ENCODE results near the gene VIM.

The VIM gene

GRCh38 chr10:17286562-17287550 is 58.8 kb downstream of the VIM start:
- Histone ChIP-seq H3K9me3 (ENCODE audit: insufficient read depth, low read depth, low read length) (no peaks in the 10 kb centered on the region; the same call in 1 of the 2 replicates), H3K27me3 (ENCODE audit: insufficient read depth, low read length, poor library complexity, severe bottlenecking) (no peaks in the 10 kb centered on the region)

More at GRCh38 chr10:17286562-17287550, 58.8 kb downstream of the VIM start:
- no peaks in the 10 kb centered on the region for H3K9me2 ChIP-seq (replicated peaks; ENCODE audit: low read depth, low read length)
- H3K79me2 ChIP-seq (ENCODE audit: insufficient read depth, low read length) = no peaks in the 10 kb centered on the region
- TF ChIP-seq, protein P1, sequence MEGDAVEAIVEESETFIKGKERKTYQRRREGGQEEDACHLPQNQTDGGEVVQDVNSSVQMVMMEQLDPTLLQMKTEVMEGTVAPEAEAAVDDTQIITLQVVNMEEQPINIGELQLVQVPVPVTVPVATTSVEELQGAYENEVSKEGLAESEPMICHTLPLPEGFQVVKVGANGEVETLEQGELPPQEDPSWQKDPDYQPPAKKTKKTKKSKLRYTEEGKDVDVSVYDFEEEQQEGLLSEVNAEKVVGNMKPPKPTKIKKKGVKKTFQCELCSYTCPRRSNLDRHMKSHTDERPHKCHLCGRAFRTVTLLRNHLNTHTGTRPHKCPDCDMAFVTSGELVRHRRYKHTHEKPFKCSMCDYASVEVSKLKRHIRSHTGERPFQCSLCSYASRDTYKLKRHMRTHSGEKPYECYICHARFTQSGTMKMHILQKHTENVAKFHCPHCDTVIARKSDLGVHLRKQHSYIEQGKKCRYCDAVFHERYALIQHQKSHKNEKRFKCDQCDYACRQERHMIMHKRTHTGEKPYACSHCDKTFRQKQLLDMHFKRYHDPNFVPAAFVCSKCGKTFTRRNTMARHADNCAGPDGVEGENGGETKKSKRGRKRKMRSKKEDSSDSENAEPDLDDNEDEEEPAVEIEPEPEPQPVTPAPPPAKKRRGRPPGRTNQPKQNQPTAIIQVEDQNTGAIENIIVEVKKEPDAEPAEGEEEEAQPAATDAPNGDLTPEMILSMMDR (conservative IDR thresholded peaks at IDR 0.05; ENCODE audit: low read length) = no peak
- no peak for TF ChIP-seq EZH2phosphoT487 (IDR thresholded peaks at IDR 0.05; ENCODE audit: borderline replicate concordance)
- no peak overlapping the region for H2AFZ ChIP-seq (ENCODE audit: low read length)
- H3K36me3 ChIP-seq (ENCODE audit: insufficient read depth, low read length) = no peaks in the 10 kb centered on the region
- no peak overlapping the region for H3K4me2 ChIP-seq (ENCODE audit: low read depth, low read length, poor library complexity, severe bottlenecking)
- H4K20me1 ChIP-seq (ENCODE audit: insufficient read depth, low read length, poor library complexity, severe bottlenecking) = no peaks in the 10 kb centered on the region
- H3F3A ChIP-seq (ENCODE audit: low read depth) = no peaks in the 10 kb centered on the region
- H3K4me3 ChIP-seq (ENCODE audit: low read length, poor library complexity, severe bottlenecking) = no peak overlapping the region
- H3K9ac ChIP-seq (ENCODE audit: low read depth, low read length, poor library complexity, severe bottlenecking) = no peak overlapping the region
- no peaks in the 10 kb centered on the region for H3K4me1 ChIP-seq (ENCODE audit: insufficient read depth, low read length, poor library complexity, severe bottlenecking)

All from Loucy (cell line).